ENCODE data around the gene LOXL3.
"Not testable (repeated sequence)": the region's sequence is repeated elsewhere in the genome, so short reads cannot be mapped to it uniquely, and the experiment has no call there.

Gene LOXL3

DNA sequence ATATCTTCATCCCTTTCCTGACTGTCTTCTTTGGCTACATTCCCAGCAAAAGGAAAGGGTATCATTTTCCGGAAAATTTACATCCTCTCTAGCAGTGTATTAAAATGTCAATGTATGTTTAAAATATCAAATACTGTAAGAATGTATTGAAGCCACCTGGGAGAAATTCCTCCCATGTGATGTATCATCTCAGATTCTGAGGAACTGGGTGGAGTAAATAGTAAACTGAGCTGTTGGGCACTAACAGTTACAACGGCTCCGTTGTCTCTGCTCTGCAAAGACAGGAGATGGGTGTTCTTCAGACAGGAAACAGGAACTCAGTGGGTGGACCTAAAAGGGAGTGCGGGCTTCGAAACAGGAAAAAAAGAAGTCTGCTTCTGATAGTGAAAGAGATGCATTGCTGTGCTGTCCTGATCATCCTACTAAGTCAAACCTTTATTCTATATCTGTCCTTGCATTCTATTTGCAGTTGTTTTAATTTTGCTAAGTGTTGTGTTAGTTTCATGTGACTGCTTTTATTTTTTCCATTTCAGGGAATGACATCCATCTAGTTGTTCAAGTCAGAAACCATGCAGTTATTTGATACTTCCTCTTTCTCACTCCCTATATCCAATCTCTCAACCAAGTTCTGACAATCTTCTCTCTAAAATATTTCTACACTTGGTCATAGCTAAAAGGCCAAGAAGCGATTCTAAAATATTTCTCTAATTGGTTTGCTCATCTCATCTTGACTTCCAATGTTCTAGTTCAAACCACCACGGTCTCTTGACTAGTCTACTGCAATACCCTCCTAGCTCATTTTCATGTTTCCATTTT is 20.2 kb upstream of the LOXL3 start:
- DNase-seq = no peak

DNA sequence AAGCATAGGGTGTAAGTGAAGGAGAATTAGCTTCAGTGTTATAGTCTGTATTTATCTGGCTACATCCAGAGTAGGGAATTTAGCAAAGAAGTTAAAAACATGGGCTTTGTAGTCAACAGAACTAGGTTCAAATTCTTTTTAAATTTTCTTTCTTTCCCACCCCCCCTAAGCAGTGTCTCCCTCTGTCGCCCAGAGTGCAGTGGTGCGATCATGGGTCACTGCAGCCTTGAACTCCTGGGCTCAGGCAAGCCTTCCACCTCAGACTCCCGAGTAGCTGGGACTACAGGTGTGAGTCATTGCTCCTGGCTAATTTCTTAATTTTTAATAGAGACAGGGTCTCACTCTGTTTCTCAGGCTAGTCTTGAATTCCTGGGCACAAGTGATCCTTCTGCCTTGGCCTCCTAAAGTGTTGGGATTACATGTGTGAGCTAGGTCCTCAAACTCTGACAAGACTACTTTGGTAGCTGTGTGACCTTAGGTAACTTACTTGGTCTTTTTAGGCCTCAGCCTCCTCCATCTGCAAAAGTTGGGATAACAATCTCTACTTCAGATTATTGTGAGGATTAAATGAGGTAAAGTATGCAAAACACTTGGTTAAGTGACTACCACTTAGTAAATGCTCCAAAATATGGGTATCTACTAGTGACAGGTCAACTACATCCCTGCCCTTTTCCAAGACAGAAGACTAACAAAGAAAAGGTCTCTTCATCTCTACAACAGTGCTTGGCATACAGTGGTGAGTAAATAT is 18.6 kb upstream of the LOXL3 start:
- DNase-seq = no peak

DNA sequence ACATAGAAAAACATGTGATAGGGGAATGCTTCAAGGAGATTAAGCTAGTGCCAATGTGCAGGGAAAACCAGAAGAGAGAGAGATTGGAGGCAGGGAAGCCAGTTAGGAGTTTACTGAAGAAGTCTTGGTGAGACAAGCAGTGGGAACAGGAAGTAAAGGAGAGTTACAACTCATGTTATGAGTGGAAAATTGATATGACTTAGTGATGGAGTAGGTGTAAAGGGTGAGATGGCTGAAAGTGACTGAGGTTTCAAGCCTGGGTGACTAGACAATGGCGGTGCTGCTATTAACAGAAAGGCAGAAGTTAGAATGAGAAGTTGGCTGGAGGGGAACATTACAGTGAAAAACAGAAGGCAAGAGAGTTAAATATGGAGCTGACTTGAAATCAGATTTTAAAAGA is 17.3 kb upstream of the LOXL3 start:
- no peak for DNase-seq

DNA sequence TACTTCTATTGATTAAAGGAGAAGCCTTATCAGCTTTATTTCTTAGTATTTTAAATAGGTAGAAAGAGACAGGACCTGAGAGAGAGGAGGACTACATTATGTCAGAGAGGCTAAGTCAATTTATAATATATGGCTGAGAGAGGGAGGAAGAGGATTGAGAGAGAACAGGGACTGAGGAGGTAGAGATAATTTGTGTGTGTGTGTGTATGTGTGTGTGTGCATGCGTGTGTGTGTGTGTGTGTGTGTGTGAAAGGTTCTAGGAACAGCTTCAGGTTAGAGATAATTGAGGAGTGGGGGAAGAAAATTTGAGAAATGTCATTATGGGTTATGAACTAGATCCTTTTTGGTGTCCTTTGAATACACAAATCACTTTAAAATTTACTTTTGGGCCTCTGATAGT is 15.9 kb upstream of the LOXL3 start:
- DNase-seq = no peak

DNA sequence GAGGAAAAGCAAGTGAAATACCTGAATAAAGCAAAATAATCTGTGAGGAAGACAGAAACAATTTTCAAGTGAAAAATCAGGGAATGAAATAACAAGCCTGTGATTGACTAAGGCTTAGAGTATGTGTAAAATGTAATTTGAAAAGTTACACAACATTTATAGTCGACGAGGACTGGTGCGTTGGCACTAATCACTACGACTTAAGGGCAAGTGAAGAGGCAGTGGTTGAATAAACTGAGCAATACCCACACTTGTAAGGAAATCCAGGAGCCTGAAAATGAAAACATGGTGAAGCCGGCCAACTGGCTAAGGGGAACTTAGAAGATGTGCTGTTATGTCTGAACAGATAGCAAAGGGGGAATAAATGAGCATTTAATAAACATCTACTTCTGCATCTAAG is 14.1 kb upstream of the LOXL3 start:
- DNase-seq = no peak

DNA sequence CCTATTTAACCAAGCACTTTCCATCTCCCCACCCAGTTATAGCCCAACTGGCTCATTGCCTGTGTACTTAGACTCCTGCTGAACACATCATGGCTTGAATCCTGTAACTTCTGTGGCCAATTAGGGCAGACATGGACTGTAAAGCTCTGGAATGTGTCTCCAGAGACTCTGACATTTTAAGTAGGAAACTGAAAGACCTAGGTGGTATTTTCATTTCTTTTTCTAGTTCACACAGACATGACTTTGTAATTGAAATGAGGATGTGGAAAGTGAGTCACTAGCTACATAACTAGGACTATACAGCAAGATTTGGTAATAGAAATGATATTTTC is 13.0 kb upstream of the LOXL3 start:
- no peak for DNase-seq

DNA sequence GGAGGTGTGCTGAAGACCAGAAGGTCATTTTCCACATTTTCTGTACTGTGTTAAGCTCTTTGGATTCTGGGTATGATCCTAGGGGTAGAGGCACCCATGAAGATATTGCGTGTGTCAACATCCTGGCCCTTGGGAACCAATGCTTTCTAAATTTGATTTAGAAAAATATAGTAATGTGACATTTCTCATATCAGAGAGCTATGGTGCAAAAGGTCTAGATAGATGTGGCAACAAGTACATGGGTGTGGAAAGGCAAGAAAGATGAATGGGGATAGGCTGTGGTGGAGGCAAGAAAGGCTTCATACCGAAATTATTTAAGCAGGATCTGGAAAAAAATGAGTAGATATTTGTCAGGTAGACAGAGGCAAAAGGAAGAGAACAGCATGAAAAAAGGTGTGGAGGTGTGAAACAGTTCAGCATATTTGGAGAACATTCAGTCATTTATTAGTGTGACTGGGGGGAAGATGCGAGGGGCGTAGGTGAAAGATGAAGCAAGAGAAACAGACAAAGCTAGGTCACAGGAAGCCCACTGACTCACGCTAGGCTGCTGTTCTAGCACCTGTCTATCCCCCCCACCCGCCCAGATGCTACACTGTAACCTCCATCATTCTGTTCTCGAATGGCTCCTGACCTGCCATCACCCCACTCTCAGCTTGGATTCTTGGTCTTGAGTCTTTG is 12.5 kb upstream of the LOXL3 start:
- no peak for DNase-seq

DNA sequence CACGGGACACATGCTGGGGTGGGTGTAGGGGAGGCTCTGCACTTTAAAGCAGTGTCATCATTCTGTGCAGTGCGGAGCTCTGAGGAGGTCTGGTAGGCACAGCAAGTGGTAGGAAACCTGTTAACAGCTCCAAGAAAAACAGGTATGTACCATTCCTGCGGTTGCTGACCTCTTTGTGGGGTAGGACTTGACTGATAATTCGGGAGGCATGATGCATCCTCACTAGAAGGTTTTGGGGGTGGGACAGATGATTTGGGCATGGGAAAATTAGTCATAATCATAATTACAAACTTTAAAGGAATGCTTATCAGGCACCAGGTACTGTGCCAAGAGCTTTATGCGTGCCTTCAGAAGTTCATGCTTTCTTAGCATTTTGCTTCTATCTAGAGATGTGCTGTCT is 10.5 kb upstream of the LOXL3 start:
- no peak for DNase-seq

DNA sequence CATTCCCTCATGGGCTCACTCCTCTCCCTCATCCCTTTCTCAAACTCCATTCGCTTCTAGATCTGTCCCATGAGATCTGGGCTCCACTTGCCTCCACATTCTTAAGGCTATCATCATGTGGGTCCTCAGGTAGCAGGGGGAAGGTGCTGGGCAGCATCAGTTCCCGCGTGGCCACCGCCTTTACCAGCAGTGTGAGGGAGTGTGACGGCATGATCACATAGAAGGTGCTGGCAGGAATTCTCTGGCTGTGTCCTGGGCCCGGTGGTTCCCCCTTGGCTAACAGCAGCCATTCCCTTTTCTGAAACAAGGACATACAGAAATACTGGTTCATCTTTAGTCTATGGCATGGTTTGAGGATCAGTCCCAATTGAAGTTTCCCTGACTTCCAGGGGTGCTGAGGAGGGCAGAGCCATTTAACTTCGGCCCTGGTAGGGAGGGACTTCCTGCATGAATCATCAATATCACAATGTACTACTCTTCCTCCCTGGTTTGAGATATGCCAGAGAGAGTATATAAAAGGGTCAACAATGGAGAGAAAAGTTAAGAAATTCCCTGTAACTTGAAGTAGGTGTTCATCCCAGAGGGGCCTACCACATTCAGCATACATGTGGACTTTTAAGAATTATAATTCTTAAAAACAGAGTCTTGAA is 8.5 kb upstream of the LOXL3 start:
- no peak for DNase-seq

DNA sequence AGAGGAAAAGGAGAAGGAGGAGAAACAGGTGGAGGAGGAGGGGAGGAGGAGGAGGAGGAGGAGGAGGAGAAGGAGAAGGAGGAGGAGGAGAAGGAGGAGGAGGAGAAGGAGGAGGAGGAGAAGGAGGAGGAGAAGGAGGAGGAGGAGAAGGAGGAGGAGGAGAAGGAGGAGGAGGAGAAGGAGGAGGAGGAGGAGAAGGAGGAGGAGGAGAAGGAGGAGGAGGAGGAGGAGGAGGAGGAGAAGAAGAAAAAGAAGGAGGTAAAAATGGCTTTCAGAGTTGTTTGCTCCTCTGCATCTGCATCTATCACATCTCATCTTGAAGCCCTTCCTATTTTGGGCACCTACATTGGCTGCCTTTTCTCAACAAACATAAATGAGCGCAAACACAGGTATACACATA is 7.3 kb upstream of the LOXL3 start:
- DNase-seq = not testable (repeated sequence)

DNA sequence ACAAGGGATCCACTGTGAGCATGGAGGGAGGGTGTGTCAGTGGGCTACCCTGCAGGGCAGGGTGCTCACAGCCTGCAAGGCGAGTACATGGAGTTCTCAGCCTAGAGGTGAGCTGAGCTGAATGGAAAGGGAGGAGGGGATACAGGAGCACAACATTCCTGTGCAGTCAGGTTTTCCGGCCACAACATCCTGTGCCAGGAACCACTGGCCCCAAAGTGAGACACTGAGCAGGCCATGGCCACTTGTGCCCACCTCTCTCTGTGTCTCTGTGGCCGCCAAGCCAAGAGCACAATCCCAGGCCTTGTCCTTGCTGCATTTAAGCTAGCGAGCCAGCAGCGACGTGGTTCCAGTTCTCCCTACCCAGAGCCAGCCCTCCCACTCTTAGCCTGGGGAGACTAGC is 6.8 kb upstream of the LOXL3 start:
- no peak for DNase-seq

DNA sequence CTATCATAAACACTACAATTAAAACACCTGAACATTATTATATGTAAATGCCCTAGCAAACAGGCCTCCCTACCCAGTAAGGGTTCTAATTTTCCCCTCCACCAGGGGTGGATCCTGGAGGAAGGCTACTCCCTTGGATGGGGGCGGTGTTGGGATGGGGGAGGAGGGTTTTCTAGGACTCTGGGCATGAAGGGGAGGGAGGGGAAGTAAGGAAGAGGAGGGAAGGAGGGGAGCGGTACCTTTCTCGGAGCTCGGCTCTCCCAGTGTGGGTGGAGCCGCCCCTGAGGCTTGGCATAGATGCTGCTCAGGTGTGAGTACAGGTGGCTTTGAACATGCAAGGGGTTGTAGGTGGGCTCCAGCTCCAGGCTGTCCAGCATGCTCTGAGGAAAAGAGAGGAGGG is 6.2 kb upstream of the LOXL3 start:
- no peak for DNase-seq

DNA sequence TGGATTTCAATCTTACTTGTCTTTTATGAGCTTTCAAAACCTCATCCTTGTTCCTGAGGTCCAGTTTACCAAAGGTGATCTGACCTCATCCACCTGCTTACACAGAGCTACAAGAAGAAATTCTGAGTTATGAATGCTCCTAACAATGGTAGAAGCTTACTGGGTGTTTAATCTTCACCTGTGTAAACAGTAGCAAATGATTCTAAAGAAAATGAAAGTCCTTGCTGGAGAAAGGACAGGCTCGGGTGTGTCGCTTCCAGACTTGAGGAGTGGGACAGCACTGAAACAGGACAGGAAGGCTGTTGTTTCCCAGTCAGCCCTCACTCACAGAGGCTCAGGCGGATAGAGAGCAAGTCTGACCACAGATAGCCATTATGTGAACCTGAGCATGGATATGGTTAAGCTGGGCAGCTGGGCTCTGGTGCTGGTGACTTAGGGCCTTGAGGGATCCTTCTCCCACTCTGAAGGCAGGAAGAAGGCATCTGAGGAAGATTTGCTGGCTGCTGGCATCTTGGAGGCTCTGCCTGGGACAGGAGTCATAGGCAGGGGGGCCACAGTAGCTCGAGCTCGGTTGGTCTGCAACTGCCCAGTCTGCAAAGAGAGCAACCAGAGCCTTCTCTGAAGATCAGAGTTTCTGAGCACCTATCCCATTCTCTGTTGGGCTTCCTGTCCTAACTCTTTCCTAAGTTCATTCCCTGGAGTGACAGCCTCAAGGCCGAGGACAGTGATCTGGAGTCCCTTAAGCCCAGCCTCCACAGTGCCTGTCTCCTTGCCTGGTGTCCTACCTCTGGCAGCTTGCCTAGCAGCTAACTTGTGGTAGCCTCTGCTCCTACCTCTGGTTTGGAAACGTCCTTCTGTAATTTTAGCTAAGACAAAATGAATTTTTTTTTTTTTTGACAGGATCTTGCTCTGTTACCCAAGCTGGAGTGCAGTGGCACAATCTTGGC is 4.8 kb upstream of the LOXL3 start:
- DNase-seq = no peak

DNA sequence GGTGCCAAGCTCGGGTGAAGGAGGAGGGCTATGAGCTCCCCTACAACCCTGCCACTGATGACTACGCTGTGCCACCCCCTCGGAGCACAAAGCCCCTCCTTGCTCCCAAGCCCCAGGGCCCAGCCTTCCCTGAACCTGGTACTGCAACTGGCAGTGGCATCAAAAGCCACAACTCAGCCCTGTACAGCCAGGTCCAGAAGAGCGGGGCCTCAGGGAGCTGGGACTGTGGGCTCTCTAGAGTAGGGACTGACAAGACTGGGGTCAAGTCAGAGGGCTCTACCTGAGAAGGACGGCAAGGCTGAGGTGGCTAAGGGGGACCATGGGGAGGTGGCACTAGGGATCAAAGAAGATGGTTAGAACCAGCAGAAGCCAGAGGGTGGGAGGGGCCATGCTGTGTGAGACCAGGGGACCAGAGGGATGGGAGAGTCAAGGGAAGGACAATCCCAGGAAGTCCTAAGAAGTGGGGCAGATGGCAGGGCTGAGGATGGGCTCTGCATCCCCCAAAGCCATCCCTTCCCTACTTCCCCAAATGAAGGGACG is 3.2 kb upstream of the LOXL3 start:
- DNase-seq = no peak

DNA sequence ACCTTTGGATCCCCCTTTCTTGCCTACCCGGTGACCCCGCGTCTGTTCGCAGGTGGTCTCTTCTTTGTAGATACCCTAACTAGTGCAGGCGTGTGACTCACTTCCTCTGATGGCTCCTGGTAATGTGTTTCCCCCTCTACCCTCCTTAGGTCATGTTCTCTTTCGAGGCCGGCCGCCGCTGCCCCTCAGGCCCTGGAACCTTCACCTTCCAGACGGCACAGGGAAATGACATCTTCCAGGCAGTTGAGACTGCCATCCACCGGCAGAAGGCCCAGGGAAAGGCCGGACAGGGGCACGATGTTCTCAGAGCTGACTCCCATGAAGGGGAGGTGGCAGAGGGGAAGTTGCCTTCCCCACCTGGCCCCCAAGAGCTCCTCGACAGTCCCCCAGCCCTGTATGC is 2.4 kb upstream of the LOXL3 start:
- DNase-seq = no peak

DNA sequence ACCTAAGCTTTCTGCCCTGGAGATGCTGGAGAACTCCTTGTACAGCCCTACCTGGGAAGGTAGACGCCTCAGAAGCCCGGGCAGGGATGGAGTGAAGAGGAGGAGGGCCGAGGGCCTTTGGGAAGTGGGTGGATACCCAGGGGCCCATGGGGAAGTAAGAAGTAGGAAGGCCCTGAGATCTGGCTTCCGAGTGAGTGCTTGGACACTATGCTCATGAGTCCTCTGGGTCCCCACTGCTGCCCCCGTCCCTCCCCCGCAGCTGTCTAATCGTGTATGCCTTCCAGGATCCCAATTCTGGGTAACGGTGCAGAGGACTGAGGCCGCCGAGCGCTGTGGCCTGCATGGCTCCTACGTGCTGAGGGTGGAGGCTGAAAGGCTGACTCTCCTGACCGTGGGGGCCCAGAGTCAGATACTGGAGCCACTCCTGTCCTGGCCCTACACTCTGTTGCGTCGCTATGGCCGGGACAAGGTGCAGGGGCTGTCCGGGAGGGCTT is 1.9 kb upstream of the LOXL3 start:
- DNase-seq = no peak

DNA sequence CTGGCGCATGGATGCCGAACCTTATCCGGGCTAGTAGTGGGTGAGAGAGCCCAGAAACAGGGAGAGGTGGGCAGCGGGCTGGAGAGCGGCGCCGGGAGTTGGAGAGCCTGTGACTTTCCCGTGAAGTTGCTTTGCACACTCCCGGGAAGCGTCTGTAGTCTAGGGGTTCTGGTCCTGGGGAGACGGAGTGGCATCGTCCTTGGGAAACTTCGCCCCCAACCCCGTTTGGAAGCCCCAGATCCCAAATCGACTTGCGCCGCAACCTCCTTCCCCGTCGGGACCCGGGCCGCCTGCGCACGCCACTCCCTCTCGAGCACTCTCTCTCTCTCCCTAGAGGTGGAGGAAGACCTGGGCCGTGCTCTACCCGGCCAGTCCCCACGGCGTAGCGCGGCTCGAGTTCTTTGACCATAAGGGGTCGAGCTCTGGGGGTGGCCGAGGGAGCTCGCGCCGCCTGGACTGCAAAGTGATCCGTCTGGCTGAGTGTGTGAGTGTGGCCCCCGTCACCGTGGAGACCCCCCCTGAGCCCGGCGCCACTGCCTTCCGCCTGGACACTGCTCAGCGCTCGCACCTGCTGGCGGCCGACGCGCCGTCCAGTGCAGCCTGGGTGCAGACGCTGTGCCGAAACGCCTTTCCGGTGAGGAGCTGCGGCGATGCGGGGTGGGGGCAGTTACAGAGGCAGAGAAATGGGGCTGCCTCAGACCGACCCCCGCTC is 1.2 kb upstream of the LOXL3 start:
- no peak for DNase-seq

DNA sequence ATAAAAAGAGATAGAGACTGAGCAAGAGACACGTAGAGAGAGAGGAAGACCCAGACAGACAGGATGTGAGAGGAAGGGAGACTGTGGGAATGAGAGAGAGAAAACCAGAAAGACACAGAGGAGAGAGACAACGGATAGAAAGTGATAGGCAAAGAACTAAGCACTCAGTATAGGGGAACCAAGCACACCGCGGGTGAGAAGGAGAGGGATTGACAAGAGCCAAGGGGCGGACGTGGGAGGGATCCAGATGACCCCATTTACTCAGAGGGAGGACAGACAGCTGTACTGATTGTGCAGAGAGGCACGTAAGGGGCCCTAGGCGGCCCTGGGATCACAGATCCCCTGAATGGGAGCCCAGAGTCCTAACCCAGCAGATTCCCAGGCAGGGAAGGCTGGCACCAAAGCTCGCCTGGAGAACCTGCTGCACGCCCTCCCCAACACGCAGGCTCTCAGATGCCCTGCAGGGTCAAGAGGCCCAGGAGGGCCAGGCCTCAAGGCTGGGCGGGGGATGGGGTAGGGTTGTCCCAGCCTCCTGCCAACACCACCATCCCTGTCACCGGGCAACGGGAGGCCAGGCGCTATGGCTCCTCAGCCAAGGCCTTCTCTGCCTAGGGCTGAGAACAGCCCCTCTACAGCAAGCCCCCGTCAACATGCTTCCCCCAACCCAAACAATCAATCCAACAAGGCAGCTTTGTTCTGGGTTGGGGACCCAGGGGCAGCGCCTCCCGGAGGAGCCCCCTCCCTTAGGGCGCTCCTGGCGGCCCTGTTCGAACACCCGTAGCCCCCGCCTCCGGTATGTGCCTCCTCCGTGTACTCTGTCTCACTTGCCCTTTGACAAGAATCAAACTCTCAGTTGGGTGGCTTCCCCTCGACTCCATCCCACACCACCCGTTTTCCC is 579 bp downstream of the LOXL3 start:
- no peak for DNase-seq

DNA sequence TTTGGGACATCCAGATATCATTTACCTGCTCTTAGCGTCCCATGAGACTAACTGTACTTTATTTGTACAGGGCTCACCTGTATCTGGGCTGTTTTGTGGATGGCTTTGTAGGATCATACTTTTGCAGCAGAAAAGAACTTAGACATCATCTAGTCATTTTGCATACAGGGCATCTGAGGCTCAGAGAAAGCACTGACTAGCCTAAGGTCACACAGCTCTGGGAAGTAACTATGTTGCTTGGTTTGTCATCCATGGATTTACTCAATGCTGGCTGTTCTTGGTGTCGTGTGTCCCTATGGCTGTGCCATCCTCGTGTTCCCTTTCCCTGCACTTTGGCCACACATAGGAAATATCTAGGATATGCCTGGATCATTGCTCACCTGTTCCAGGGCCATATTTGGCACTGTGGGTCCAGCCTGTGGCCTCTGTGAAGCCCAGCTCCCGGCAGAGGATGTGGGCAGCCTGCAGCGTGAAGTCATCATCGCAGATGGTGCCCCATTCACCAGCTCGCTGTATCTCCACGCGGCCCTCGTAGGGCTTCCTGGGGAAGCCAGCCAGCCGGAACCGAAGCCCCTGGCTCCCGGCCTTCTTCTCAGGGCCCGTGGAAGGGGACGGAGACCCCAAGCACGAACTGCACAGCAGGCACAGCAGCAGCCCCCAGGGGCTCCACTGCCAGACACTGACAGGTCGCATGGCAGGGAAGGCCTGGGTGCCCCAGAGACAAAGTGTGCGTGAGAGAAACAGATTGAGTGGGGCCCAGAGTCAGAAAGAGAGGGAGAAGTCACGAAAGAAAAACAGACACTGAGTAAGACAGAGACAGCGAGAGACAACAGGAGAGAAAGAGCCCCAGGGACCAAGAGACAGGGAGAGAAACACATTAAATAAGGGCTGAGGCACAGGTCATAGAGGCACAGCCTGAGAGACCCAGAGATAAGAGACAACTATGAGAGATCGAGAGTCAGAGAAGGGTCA is 1.5 kb downstream of the LOXL3 start:
- DNase-seq = no peak

Data from cerebellar nuclear complex (tissue), 1 donor.